Esophagus muscularis mucosa (tissue), 4 donors: Measurements from ENCODE around the gene TBPL1. TPM values are rescaled to one million over a fixed set of nuclear protein-coding genes. Genes with fewer than 3 reads are reported as not detected.

ENCODE experiments used
- DNase-seq: peaks from one replicate; pipeline ENCODE4 v3.0.0-alpha.2; 2017; ENCODE audit errors: extremely low spot score
- H3K27ac ChIP-seq, 4 donors: fragments of 200-600 bp; sonication (generic); replicated peaks in 1 of 4; 1 replicate in 3 of 4; 2 replicates in 1 of 4; pipeline ENCODE4 v1.5.1; 2016 to 2019; ENCODE audit warnings: mild to moderate bottlenecking in 1 of 4
- H3K27me3 ChIP-seq, 4 donors: fragments of 200-600 bp; sonication (generic); one replicate each; pipeline versions ENCODE4 v1.5.1 to v1.6.0; 2016 to 2019
- H3K36me3 ChIP-seq, 4 donors: fragments of 200-600 bp; sonication (generic); one replicate each; pipeline ENCODE4 v1.5.1; 2016 to 2019
- H3K4me1 ChIP-seq, 4 donors: fragments of 200-600 bp; sonication (generic); one replicate each; pipeline ENCODE4 v1.5.1; 2016 to 2019
- H3K4me3 ChIP-seq, 4 donors: fragments of 200-600 bp; sonication (generic); 1 replicate in 2 of 4; 2 replicates in 2 of 4; pipeline ENCODE4 v1.5.1; 2016 to 2019; ENCODE audit warnings: mild to moderate bottlenecking in 4 of 4, moderate library complexity in 1 of 4
- H3K9me3 ChIP-seq, 4 donors: fragments of 200-600 bp; sonication (generic); 1 replicate in 3 of 4; 2 replicates in 1 of 4; pipeline ENCODE4 v1.5.1; 2016 to 2019
- EP300 ChIP-seq: sonication (generic); formaldehyde crosslinking; IDR thresholded peaks from one replicate; pipeline ENCODE4 v1.6.1; 2017; ENCODE audit warnings: antibody characterized with exemption
- POLR2A ChIP-seq: fragments of 450-650 bp; IDR thresholded peaks from one replicate; pipeline ENCODE4 v1.6.1; 2017; ENCODE audit warnings: antibody characterized with exemption, moderate library complexity, mild to moderate bottlenecking, low read depth
- POLR2AphosphoS5 ChIP-seq, 2 donors: sonication (generic); formaldehyde crosslinking; IDR thresholded peaks; one replicate each; pipeline ENCODE4 v1.6.1; 2017; ENCODE audit warnings: antibody characterized with exemption in 2 of 2
- WGBS: methylation state at CpG from one replicate; pipeline ENCODE4 v1.1.5; 2018; 5-methylcytosine and 5-hydroxymethylcytosine counted together
- intact Hi-C: fragments of 100-400 bp; cut with DNase I; formaldehyde crosslinking; loops from one replicate; pipeline ENCODE4 v1.15.1; 2023
- total RNA-seq, 4 donors: library from RNA; depleted of rRNA; stranded (reverse); fragments of >200 nt; gene quantifications; one replicate each; pipeline versions ENCODE4 v1.1.0 to v1.2.1, GENCODE V29; 2016
- TF ChIP-seq, protein P1 (sequence below), 3 experiments: fragments of 200-600 bp in 2 of 3; fragments of 450-650 bp in 1 of 3; sonication (generic) in 2 of 3; IDR thresholded peaks; one replicate each; pipeline ENCODE4 v1.5.1; 2017 to 2019; ENCODE audit warnings: antibody characterized with exemption in 3 of 3, mild to moderate bottlenecking in 2 of 3, moderate library complexity in 1 of 3

Gene TBPL1
- total RNA-seq, 4 donors from 2014 or later, result 8.8 to 23.4 (median 17.8) TPM

DNA sequence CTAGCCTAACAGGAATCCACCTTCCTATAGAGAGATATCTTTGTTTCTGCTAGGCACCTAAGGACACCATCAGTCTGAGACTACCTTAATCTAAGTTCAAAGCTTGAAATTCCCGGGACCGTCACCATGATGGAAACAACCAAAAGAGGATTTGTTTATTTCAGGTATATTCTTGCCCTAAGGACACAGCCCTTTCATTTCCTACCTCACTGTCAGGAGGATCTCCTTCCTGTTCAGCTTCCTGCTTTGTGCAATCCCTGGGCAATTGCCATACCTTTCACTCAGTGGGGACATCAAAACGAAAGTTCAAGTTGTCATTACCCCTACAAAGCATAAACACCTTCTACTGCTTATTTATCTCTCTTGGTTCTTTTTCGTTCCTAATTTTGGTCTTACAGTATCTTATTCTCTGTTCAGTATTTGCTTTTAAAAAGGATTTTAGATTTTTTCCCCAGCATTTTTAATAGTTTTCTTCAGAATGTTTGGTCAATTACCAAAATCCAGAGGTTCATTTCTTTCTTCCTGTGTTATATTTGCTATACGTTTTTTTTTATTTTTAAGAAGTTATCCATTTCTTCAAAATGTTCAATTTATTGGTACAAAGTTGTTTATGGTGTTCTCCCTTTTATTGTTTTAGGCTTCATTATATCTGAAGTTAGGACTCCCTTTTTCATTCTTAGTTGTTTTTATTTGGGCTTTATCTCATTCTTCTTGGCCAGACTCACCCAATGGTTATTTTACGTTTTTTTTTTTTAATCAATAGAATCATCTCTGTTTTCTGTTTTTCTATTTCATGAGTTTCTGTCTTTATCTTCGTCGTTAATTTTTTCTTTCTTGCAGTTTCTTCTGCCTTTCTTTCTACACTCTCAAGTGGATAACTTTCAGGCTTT is 13.0 kb upstream of the TBPL1 start:
- Histone ChIP-seq H3K36me3 (no peaks in the 10 kb centered on the region), H3K27ac (no peak overlapping the region), H3K9me3 (peaks cover 0 to 5% (median 0%) of the 10 kb centered on the region in 4 donors), H3K4me3 (no peak overlapping the region), H3K27me3 (no peaks in the 10 kb centered on the region), H3K4me1 (no peaks in the 10 kb centered on the region)
- DNase-seq, result no peak
- intact Hi-C loops, result no loop called here
- WGBS, result 80% methylated on average over 8 of the region's 8 CpGs
- no peak for TF ChIP-seq POLR2AphosphoS5 (IDR thresholded peaks at IDR 0.05)
- TF ChIP-seq EP300, result no peak
- TF ChIP-seq POLR2A, result no peak
- TF ChIP-seq, protein P1, sequence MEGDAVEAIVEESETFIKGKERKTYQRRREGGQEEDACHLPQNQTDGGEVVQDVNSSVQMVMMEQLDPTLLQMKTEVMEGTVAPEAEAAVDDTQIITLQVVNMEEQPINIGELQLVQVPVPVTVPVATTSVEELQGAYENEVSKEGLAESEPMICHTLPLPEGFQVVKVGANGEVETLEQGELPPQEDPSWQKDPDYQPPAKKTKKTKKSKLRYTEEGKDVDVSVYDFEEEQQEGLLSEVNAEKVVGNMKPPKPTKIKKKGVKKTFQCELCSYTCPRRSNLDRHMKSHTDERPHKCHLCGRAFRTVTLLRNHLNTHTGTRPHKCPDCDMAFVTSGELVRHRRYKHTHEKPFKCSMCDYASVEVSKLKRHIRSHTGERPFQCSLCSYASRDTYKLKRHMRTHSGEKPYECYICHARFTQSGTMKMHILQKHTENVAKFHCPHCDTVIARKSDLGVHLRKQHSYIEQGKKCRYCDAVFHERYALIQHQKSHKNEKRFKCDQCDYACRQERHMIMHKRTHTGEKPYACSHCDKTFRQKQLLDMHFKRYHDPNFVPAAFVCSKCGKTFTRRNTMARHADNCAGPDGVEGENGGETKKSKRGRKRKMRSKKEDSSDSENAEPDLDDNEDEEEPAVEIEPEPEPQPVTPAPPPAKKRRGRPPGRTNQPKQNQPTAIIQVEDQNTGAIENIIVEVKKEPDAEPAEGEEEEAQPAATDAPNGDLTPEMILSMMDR (IDR thresholded peaks at IDR 0.05), result no peak

DNA sequence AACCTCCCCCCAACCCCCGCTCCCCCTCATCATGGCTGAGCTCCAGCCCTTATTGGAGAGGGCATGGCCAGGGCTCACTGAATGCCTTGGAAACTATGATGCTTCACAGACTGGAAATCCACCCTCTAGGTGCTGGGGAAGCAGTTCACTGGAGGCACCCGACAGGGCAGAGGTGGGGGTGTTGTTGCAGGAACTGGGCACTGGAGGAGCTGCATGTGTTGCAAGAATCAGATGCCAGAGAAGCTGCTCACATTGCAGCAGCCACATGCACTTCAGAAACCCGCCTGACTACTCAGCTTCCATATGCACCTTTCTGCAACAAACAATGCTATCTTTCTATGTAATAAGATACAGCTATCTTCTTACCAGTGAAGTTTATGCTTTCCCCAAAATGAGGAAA is 7.9 kb upstream of the TBPL1 start:
- intact Hi-C loops, result no loop called here
- WGBS, result 89% methylated on average over 3 of the region's 3 CpGs
- H3K4me3 ChIP-seq, result no peak overlapping the region
- no peaks in the 10 kb centered on the region for H3K36me3 ChIP-seq
- H3K27me3 ChIP-seq, result no peaks in the 10 kb centered on the region
- H3K9me3 ChIP-seq, result no peaks in the 10 kb centered on the region
- no peaks in the 10 kb centered on the region for H3K4me1 ChIP-seq
- TF ChIP-seq POLR2A (no peak), POLR2AphosphoS5 (IDR thresholded peaks at IDR 0.05) (no peak), EP300 (no peak)
- TF ChIP-seq, protein P1 (IDR thresholded peaks at IDR 0.05), result no peak
- H3K27ac ChIP-seq, result no peak overlapping the region
- DNase-seq, result no peak

DNA sequence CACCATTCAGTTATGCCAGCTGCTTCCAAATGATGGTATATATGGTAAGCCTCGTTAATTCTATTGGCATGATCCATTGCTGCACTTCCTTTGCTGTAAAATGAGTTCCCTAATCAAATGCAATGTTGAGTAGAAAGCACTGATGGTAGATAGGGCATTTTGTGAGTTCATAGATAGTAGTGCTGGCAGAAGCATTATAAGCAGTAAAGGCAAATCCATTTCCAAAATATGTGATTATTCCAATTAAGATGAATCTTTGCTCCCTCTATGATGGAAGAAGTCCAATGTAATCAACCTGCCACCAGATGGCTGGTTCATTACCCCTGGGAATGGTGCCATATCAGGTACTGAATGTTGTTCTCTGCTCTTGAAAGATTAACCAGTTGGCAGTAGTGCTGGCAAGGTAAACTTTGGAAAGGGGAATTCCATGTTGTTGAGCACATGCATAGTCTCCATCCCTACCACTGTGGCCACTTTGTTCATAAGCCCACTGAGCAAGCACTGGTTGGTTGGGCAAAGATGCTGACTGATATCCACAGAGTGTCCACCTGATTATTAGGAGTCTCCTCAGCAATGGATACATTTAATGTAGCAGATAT is 5.6 kb upstream of the TBPL1 start:
- Histone ChIP-seq H3K4me1 (peaks cover 5 to 10% (median 7%) of the 10 kb centered on the region in 4 donors), H3K4me3 (no peak overlapping the region), H3K27me3 (no peaks in the 10 kb centered on the region), H3K27ac (no peak overlapping the region), H3K9me3 (no peaks in the 10 kb centered on the region), H3K36me3 (no peaks in the 10 kb centered on the region)
- 68% methylated on average over 1 of the region's 1 CpG for WGBS
- TF ChIP-seq, protein P1 (IDR thresholded peaks at IDR 0.05), result no peak
- TF ChIP-seq POLR2AphosphoS5 (IDR thresholded peaks at IDR 0.05), result no peak
- intact Hi-C loops, result no loop called here
- no peak for DNase-seq

DNA sequence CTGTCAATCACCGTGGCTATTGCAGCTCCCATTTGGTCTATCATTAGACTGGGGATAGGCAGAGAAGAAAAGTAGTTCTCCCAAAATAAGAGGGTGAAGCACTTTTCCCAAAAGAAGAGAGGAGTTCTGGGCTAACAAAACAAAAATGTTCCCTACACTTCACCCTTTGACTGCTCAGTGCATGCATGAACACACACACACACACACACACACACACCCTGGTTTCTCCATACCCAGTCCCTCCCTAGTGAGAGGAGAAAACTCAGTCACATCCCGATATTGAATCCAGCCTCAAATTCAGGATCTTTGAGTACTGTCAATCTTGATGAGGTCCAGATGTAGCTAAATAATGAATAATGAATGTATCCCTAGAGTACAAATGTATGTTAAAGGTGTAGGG is 4.6 kb upstream of the TBPL1 start:
- H3K4me3 ChIP-seq, result no peak overlapping the region
- H3K36me3 ChIP-seq, result no peaks in the 10 kb centered on the region
- H3K27me3 ChIP-seq, result no peaks in the 10 kb centered on the region
- 85% methylated on average over 2 of the region's 2 CpGs for WGBS
- peaks cover 5 to 10% (median 7%) of the 10 kb centered on the region in 4 donors for H3K4me1 ChIP-seq
- H3K27ac ChIP-seq, result no peak overlapping the region
- no peak for DNase-seq
- TF ChIP-seq, protein P1 (IDR thresholded peaks at IDR 0.05), result no peak
- TF ChIP-seq POLR2AphosphoS5 (IDR thresholded peaks at IDR 0.05), result no peak
- no peak for TF ChIP-seq EP300
- TF ChIP-seq POLR2A, result no peak
- intact Hi-C loops, result no loop called here
- no peaks in the 10 kb centered on the region for H3K9me3 ChIP-seq
